NOMO-1 treated with DMSO at 0.1 percent for 48 hours (cell line): Measurements from ENCODE around the gene ZSCAN26.
A peak's percentile ranks its signal among the peaks of the same experiment; 100 is the strongest.
"Not testable (repeated sequence)": the region's sequence is repeated elsewhere in the genome, so short reads cannot be mapped to it uniquely, and the experiment has no call there.

Source experiments
- DNase-seq: peaks from one replicate; lab custom pipeline; 2025; ENCODE audit not compliant: unreplicated experiment; lab: John Stamatoyannopoulos, UW

The ZSCAN26 gene

DNA sequence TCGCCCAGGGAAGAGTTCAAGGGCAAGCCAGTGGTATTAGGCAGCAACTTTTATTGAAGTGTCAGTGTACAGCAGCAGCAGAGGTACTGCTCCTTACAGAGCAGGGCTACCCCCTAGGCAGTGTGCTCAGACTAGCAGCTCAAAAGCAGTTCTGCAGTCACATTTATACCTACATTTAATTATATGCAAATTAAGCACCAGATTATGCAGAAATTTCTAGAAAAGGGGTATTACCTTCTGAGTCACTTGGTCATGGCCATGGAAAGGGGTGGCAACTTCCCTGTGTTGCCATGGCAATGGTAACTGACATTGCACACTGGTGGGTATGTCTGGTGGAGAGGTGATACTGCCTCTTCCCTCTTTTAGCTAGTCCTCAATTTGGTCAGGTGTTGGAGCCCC is 12.8 kb upstream of the ZSCAN26 start:
- DNase-seq: no peak

DNA sequence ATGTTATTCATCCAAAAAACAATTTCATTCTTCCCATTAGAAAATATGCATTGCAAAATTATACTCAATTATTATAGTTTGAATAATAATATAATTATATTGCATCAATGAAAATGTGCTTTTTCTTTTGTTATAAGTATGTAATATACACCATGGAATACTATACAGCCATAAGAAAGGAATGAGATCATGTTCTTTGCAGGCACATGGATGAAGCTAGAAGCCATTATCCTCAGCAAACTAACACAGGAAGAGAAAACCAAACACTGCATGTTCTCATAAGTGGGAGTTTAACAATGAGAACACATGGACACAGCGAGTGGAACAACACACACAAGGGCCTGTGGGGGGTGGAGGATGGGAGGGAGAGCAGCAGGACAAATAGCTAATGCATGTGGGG is 9.9 kb upstream of the ZSCAN26 start:
- no peak for DNase-seq

DNA sequence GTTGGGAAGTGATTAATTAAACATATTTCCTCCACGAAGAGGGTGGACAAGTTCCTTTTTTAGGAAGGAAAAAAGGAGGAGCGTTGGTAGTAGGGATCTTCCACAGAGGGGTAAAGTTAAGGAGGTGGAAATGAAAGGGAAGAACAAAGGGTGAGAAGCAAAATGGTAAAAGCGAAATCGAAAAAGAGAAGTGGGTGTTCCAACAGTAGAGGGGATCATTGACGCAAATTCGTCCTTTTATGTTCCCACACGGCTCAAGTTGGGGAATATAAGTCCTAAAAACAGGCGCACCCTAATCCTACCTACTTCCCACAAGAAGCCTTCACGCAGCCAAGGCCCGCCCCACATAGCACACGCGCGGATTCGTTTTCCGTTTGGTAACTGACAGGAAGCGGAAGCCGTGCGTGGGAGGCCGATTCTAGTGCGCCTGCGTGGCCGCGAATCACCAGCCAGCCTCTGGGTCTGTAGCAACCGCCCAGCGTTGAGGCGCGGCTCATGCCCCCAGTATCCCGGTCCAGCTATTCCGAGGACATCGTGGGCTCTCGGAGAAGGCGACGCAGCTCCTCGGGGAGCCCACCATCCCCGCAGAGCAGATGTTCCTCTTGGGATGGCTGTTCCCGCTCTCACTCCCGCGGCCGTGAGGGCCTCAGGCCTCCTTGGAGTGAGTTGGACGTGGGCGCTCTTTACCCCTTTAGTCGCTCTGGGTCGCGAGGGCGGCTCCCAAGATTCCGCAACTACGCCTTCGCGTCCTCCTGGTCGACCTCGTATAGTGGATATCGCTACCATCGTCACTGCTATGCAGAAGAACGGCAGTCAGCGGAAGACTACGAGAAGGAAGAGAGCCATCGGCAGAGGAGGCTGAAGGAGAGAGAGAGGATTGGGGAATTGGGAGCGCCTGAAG is 7.8 kb upstream of the ZSCAN26 start, which contains the start of gene NKAPL:
Gene NKAPL (plus strand): TSS at position 421 of the 901 bp plus-strand sequence. CDS start 75 bp downstream, at position 496.
- no peak for DNase-seq

DNA sequence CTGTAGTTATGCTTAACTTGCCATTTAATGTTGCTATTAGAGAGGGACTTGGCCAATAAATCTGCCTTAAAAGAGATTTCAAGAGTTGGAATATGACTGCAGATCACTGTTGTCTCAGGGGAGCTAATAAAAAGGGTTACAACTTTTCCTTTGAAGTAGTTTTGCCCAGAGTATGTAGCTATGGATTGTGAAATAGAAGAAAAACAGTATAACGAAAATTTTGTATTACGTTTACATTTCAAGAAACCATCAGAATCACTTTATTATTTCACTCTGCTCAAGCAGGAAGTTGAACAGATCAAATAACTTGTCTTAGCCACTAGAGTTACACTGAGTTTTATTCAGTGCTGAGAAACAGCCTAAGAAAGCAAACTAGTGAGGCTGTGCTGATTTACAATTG is 3.0 kb upstream of the ZSCAN26 start:
- DNase-seq: no peak

DNA sequence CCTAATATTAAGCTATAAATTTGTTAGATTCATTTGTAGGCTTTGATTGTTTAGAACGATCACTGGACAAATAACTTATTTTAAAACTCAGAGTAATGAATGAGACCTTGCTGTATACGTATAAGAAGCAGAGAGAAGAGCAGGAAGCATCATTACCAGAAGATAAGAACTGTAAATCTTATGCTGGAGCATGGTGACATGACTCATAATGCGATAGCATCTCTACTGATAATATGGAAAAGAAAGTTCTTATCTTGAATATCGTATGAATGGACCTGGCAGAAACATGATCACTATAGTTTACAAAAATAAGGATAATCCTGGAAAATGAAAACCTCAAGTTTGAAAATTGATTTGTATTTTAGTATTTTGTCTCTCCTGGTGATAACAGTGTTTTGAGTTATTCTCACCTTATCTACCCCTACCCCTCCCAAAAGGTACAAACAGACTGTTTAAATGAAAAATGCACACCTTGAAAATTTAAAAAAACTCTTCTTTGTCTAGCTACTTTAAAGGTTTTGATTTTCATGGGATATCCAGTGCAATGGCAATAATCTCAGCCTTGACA is 2.0 kb upstream of the ZSCAN26 start:
- no peak for DNase-seq

DNA sequence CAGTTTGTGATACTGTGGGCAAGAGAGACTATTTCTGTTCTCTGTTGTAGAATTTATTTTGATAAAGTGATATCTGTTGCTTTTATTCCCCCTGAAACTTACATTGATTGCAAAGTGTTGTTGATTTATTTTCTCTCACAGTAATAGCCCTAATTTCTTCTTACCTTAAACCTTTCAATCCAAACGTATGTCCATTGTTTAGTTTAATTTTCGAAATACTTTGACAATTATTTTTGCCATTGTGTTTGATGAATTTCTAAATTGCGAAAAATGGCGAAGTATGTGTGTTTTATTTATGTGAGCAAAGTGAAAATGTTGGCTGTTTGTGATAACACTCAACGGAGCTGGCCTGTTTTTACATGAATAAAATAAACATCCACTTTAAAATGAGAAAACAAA is 381 bp upstream of the ZSCAN26 start:
- DNase-seq: no peak

DNA sequence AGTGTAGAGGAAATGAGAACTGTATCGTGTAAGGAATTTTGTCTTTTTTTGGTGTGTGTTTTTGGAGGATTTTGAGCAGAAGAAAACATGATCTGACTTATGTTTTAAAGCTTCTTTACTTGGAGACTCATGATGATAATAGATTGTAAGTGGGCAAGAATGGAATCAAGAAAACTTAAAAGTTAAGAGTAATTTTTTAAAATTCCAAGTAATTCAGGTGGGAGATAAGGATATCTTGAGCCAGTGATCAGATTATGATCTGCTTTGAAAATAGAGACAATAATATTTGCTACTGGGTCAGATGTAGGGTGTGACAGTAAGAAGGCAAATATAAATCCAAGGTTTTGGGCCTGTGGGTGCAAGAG is 734 bp downstream of the ZSCAN26 start:
- no peak for DNase-seq

DNA sequence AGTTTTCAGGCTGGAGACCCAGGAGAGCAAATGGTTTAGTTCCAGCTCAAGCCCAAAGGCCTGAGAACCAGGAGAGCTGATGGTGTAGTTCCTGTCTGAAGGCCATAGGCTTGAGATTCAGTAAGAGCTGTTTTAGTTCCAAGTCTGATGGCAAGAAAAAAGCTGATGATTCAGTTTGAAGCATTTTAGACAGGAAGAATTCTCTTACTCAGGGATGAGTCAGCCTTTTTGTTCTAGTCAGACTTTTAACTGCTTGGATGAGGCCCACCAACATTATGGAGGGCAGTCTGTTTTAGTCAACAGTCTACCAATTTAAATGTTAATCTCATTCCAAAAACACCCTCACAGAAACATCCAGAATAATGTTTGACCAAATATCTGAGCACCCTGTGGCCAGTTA is 2.5 kb downstream of the ZSCAN26 start:
- peak; percentile 6 for DNase-seq

DNA sequence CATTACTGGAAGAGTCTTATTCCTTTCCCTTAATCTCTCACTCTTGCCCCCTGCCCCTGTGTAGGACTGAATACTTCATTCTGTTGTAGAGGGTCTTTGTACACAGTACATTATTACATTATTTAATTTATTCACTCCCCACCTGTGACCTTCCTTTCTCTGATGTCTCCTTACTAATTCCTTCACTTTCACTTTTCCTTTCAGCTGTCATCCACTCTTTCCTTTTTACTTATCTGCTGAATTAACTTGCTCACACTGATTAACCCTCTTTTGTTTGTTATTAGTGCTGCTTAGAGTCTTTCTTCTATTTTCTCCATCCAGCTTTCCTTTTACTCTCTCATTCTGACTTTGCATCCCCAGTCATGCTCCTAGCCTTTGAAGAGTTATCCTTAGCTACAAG is 7.9 kb downstream of the ZSCAN26 start:
- DNase-seq: no peak

DNA sequence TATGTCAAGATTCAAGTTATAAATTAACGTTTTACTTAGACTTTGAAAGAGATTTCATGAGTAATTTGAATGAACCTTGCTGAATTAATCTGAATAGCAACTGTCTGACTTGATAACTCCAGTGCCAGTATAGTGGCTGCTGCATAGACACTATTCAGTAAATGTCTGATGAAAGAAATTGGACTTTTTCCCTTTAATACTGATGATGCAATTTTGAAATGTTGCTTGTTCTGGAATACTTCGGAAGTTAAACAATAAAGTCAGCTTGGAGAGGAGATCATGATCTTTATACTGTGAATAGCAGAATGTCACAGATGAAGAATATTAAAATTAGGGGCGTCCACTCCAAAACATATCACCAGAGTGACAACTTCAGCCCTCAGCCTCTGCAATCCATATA is 10.8 kb downstream of the ZSCAN26 start:
- no peak for DNase-seq

DNA sequence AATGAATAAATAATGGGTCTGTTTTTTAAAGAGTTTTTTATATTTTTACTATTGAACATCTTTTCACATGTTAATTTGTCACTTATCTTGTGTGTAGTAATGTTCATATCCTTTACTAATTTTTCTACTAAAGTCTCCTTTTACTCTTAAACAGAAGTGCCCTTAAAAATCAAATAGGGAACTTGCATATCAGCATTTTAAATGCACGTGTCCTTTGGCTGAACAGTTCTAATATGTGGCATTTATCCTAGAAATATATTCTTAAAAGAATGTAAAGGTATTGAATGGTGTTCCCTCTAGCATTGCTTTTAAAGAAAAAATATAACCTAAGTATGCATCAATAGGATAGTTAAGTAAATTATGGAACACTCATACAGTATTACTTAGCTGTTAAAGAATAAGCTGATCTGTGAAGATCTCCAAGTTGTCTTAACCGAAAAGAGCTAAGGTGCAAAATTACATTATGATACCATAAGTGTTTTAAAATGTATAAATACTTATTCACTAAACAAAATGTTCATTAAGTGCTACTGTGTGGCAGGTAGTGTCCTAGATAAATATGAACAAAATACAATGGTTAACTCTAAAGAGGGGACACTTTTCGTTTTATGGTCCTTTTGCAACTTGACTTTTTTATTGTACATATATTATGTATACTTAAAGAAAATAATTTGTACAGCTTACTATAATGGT is 13.8 kb downstream of the ZSCAN26 start:
- no peak for DNase-seq

DNA sequence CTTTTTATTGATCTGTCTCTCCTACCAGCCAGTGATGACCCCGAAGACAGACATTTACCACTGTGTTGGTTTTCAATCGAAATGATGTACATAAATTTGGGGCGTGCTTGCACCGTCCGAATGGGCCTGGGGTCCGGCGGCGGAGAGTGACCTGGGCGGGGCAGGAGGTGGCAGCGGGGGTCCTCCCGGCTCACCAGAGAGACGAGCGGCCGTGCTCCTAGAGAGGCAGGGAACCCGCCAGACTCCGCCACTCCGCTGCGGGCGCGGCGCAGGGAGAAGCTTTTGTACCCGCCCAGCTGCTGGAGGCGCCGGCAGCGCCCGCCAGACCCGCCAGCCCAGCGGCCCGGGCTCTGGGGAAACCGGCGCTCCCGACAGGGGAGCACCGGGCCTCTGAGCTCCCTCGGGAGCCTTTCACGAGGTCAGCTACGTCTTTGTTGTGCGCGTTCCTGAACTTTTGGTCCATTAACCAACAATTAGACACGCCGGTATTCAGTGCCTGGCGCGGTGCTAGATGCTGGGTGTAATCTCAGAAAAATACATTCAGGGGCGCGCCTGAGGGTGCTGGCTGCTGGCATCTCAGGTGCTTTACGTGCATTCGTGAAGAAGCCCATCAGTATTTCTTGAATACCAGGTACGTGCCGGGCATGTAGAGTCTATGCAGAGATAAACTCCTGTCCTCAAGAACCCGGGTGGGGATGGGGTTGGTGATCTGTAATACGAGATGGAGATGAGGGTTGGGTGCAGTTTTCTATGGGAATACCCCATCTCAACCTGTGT is 14.5 kb downstream of the ZSCAN26 start, which contains the start of gene PGBD1:
Gene PGBD1 (plus strand): TSS at position 285 of the 777 bp plus-strand sequence. CDS start 2,242 bp downstream, outside the sequence.
- peak; percentile 49 for DNase-seq

DNA sequence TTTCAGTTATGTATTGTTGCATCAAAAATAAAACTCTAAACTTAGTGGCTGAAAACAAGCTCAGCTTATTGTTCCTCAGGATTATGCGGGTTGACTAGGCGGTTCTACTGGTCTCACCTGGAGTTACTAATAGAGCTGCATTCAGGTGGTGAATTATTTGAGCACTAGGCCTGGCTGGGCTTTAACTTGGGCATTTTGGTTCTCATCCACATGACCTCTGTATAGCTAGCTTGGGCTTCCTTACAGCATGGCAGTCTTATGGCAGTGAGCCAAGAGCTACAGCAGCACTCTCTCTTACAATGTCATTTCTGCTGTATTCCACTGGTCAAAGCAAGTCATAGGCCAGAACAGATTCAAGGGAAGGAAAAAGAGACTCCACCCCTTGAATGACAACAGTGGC is 16.0 kb downstream of the ZSCAN26 start:
- no peak for DNase-seq

DNA sequence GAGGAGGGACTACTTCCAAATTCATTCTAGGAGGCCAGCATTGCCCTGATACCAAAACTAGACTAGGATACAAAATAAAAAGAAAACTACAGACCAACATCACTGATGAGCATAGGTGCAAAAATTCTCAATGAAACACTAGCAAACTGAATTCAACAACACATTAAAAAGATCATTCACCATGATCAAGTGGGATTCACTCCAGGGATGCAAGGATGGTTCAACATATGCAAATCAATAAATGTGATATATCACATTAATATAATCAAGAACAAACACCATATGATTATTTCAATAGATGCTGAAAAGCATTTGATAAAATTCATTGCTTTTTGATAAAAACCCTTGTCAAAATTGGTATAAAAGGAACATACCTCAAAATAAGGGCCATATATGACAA is 24.6 kb downstream of the ZSCAN26 start:
- no peak for DNase-seq

DNA sequence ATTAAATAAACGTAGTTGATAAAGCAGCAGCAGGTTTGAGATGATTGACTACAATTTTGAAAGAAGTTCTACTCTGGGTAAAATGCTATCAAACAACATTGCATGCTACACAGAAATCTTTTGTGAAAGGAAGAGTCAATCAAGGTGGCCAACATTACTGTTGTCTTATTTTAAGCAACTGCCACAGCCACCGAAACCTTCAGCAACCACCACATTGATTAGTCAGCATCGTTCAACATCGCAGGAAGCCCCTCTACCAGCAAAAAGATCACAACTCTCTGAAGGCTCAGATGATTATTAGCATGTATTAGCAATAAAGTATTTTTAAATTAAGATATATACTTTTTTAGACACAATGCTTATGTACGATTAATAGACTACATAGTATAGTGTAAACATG is 28.4 kb downstream of the ZSCAN26 start:
- no peak for DNase-seq

DNA sequence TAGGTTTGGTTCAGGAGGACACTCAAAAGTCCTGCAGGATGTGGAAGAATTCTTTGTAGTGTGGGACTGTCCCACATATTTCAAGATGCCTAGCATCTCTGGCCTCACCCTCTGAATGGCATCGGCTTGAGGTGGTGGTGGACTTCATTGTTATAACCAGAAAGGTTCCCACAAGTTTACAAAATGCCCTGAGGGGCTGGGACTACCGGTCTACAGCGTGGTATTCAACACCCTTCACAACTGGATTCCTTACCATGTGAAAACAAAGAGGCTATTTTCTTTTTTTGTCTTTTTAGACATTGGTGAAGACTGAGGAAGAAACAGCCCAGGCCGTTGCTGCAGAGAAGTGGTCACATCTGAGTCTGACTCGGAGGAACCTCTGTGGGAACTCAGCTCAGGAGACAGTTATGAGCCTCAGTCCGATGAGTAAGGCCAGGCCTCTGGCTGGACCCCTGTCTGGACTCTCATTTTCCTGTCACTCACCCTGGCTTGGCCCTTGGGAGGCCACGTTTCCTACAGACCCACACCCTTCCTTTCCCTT is 29.6 kb downstream of the ZSCAN26 start:
- DNase-seq: no peak

DNA sequence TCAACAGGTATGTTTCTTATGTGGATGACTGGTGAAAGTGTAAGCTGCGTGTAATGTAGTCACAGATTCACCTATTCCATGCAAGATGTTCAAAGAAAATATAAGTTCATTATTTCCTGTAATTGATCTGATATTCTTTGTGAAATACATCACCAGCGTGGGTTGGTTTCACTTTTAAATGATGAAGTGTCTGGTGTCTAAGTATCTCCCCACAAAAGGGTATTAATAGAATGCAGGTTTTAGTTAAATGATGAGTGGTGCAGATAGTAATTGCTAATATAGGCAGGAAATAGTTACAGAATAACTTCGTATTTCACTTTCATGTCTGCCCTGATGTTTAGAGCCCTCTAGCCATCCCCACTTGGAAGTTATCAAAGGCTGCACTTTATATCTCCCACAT is 36.6 kb downstream of the ZSCAN26 start:
- DNase-seq: no peak

DNA sequence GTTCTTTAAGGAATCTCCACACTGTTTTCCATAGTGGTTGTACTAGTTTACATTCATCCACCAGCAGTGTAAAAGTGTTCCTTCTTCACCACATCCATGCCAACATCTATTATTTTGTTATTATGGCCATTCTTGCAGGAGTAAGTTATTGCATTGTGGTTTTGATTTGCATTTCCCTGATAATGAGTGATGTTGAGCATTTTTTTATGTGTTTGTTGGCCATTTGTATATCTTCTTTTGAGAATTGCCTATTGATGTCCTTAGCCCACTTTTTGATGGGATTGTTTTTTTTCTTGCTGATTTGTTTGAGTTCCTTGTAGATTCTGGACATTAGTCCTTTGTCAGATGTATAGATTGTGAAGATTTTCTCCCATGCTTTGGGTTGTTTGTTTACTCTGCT is 39.4 kb downstream of the ZSCAN26 start:
- DNase-seq: not testable (repeated sequence)

DNA sequence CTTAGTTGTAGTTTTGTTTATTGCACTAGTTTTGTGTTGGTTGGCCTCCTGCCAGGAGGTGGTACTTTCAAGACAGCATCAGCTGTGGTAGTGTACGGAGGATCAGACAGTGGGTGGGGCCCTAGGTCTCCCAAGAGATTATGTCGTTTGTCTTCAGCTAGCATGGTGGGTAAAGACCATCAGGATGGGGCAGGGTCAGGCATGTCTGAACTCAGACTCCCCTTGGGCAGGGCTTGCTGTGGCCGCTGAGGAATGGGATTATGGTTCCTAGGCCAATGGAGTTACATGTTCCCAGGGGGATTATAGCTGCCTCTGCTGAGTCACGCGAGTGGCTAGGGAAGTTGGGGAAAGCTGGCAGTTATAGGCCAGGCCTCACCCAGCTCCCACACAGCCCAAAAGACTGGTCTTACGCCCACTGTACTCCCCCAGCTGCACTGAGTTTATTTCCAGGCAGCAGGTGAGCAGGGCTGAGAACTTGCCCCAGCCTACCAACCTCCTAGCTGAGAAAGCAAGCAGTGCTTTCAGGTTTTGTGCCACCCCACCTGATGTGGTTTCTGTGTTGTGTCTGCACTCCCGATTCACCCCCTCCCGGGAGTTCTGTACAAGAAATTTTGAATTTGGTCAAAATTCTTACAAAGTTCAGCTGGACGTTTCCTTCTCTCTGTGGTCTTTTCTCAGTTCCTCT is 44.3 kb downstream of the ZSCAN26 start:
- no peak for DNase-seq

DNA sequence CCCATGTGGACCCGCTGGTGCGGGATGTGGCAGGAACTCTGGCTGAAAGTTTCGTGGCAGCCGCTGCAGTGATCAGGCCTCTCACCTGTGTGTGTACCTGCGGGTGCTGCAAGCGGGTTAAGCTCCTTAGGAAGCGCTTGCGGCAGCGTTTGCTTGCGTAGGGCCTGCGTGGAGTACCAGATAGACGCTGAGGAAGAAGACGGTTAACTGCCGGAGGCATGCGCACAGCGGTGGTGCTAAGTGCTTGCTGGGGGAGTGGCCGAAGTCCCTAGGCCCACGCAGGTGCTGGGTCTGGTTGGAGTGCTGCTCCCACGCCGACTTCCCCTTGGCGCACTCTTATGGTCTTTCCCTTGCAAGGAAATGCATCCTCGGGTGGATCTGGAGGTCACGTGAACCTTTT is 46.0 kb downstream of the ZSCAN26 start:
- no peak for DNase-seq
